Glutamatergic neuron (in vitro differentiated cells): ENCODE results near the gene ZSWIM4. TPM values are rescaled to one million over a fixed set of nuclear protein-coding genes. Genes with fewer than 3 reads are reported as not detected.

Experiments used
- DNase-seq: peaks from one replicate; pipeline ENCODE4 v3.0.0; 2022
- H3K27ac Mint-ChIP-seq: one replicate; pipeline ENCODE4 v1.8.0; 2020; ENCODE audit warnings: mild to moderate bottlenecking, mixed read lengths, inconsistent platforms; ENCODE audit not compliant: unreplicated experiment
- H3K27me3 Mint-ChIP-seq: one replicate; pipeline ENCODE4 v1.8.0; 2020; ENCODE audit warnings: mild to moderate bottlenecking, moderate library complexity, mixed read lengths, inconsistent platforms; ENCODE audit not compliant: unreplicated experiment
- H3K36me3 Mint-ChIP-seq: one replicate; pipeline ENCODE4 v1.8.0; 2020; ENCODE audit warnings: mild to moderate bottlenecking, mixed read lengths, inconsistent platforms; ENCODE audit not compliant: unreplicated experiment
- H3K4me1 Mint-ChIP-seq: one replicate; pipeline ENCODE4 v1.8.0; 2020; ENCODE audit warnings: mild to moderate bottlenecking, low read depth, mixed read lengths, inconsistent platforms; ENCODE audit not compliant: unreplicated experiment
- H3K4me3 Mint-ChIP-seq: one replicate; pipeline ENCODE4 v1.8.0; 2020; ENCODE audit warnings: mild to moderate bottlenecking, mixed read lengths, inconsistent platforms; ENCODE audit not compliant: unreplicated experiment
- H3K9me3 Mint-ChIP-seq: one replicate; pipeline ENCODE4 v1.8.0; 2020; ENCODE audit warnings: mild to moderate bottlenecking, moderate library complexity, mixed read lengths, inconsistent platforms; ENCODE audit not compliant: unreplicated experiment
- total RNA-seq: library from RNA; stranded (reverse); fragmentation: NEBNext Ultra II Directional; extraction: Animal tissue kit (Norgen Biotek cat#: 25700); gene quantifications from one replicate; pipeline ENCODE4 v1.2.1, GENCODE V29; 2021; ENCODE audit not compliant: unreplicated experiment
- TF ChIP-seq, protein P1 (sequence below): fragments of 200-600 bp; sonication (generic); IDR thresholded peaks from one replicate; pipeline ENCODE4 v1.5.0; 2021; ENCODE audit not compliant: partially characterized antibody, unreplicated experiment

Gene ZSWIM4
- total RNA-seq, 1 donor from 2014 or later, result 46.0 TPM

DNA sequence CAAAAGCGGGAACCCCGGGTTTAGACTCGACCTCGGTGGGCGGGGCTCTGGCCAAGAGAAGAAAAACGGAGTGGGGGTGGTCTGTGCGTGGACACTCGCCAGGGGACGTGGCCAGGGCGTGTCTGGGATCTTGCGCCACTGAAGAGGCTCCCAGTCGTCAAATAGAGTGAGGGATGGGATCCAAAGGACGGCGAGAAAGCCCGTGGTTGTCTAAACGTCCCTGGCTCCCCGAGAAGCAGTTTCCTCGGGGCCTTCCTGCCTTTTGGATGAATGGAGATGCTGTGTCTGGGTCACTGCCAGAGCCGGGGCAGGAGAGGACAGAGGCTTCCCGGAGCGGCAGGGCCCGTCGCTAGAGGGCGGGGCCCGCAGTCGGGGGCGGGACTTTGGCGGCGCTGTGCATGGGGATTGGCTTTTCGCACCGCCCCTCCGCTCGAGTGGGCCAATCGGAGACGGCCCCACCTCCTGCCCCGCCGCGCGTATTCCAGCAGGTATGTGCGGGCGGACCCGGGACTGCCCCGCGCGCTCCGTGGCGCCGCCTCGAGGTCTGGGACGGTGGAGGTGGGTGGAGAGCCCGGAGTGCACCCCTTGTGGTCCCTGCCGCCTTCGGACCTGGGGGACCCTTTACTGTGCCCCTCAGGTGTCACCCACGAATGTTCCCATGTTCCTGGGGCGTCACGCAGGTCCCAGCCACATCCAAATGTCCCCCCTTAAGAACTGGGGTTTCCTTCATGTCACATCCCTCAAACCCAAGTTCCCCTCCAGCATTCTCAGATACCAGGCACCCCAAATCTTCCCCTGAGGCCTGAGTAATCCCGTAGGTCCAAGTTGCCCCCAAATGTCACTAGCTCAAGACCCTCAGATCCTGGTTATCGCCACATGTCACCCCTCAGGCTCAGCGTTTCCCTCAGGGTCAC lies 38.3 kb downstream of the ZSWIM4 start:
- H3K9me3 Mint-ChIP-seq, result peaks cover 6% of the 10 kb centered on the region
- H3K27ac Mint-ChIP-seq, result peak overlapping the region; percentile 59
- H3K27me3 Mint-ChIP-seq, result no peaks in the 10 kb centered on the region
- no peaks in the 10 kb centered on the region for H3K36me3 Mint-ChIP-seq
- H3K4me1 Mint-ChIP-seq, result peaks cover 3% of the 10 kb centered on the region
- TF ChIP-seq, protein P1, sequence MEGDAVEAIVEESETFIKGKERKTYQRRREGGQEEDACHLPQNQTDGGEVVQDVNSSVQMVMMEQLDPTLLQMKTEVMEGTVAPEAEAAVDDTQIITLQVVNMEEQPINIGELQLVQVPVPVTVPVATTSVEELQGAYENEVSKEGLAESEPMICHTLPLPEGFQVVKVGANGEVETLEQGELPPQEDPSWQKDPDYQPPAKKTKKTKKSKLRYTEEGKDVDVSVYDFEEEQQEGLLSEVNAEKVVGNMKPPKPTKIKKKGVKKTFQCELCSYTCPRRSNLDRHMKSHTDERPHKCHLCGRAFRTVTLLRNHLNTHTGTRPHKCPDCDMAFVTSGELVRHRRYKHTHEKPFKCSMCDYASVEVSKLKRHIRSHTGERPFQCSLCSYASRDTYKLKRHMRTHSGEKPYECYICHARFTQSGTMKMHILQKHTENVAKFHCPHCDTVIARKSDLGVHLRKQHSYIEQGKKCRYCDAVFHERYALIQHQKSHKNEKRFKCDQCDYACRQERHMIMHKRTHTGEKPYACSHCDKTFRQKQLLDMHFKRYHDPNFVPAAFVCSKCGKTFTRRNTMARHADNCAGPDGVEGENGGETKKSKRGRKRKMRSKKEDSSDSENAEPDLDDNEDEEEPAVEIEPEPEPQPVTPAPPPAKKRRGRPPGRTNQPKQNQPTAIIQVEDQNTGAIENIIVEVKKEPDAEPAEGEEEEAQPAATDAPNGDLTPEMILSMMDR, result peak; percentile 29
- peak overlapping the region; percentile 90 for H3K4me3 Mint-ChIP-seq
- DNase-seq, result peak; percentile 94

- H3K36me3 Mint-ChIP-seq, result no peaks in the 10 kb centered on the region
- peaks cover 3% of the 10 kb centered on the region for H3K4me1 Mint-ChIP-seq
- no peaks in the 10 kb centered on the region for H3K27me3 Mint-ChIP-seq
- H3K27ac Mint-ChIP-seq, result no peak overlapping the region
- TF ChIP-seq, protein P1, result no peak
- peak overlapping the region; percentile 90 for H3K4me3 Mint-ChIP-seq
- DNase-seq, result no peak
- peaks cover 2% of the 10 kb centered on the region for H3K9me3 Mint-ChIP-seq
These were observed 39.2 kb downstream of the ZSWIM4 start for GRCh38 chr19:13834244-13835069.

GRCh38 chr19:13835791-13836723 lies 40.8 kb downstream of the ZSWIM4 start:
- Mint-ChIP-seq H3K4me1 (peaks cover 3% of the 10 kb centered on the region), H3K27ac (no peak overlapping the region), H3K36me3 (no peaks in the 10 kb centered on the region), H3K27me3 (no peaks in the 10 kb centered on the region), H3K9me3 (peaks cover 2% of the 10 kb centered on the region), H3K4me3 (no peak overlapping the region)
- DNase-seq, result no peak
- TF ChIP-seq, protein P1, result no peak

DNA sequence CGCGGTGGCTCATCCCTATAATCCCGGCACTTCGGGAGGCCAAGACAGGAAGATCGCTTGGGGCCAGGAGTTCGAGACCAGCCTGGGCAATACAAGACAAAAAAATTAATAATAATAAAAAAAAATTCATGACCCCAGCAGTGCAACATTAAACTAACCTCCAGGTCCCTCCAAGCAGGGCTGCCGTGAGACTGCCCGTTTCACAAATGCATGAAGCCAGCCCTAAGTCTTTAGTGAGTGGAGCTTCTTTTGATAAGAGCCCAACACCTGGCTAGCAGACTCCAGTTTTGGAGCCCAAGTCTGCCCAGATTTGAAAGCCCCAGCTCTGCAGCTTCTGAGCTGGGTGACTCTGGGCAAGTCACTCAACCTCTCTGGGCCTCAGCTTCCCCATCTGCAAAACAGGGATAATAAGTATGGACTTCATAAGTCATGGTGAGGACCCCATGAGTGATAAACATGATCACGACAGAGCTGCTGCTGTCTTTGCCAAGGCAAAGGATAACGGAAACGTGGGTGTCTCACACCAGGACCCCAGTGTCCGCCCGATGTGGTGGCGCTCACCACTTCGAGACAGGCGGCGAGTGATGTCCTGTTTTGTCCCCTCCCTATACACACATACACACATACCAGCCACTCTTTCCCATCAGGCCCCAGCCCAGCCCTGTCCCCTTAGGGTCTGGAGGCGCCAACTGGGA lies 43.3 kb downstream of the ZSWIM4 start:
- TF ChIP-seq, protein P1, result no peak
- Mint-ChIP-seq H3K36me3 (no peaks in the 10 kb centered on the region), H3K4me3 (no peak overlapping the region), H3K27ac (no peak overlapping the region), H3K27me3 (no peaks in the 10 kb centered on the region), H3K9me3 (peaks cover 4% of the 10 kb centered on the region), H3K4me1 (peaks cover 5% of the 10 kb centered on the region)
- no peak for DNase-seq
